Common myeloid progenitor, CD34-positive (primary cell): ENCODE measurements around the gene THAP7.
A peak's percentile ranks its signal among the peaks of the same experiment; 100 is the strongest.
"Not testable (repeated sequence)": the region's sequence is repeated elsewhere in the genome, so short reads cannot be mapped to it uniquely, and the experiment has no call there.

ENCODE experiments used
- CTCF ChIA-PET: fragments of 350-600 bp; sonication (Branson Sonifier 250); formaldehyde crosslinking; loops from one replicate; lab custom pipeline; 2021; ENCODE audit warnings: antibody characterized with exemption; lab: Charles Lee
- POLR2A ChIA-PET: fragments of 350-600 bp; sonication (Branson Sonifier 250); formaldehyde crosslinking; loops from one replicate; lab custom pipeline; 2021; ENCODE audit warnings: antibody characterized with exemption; lab: Charles Lee
- DNase-seq, 3 donors: peaks; one replicate each; pipeline versions ENCODE4 v3.0.0 to v3.0.0-alpha.2; 2013
- H3K27ac ChIP-seq, 2 experiments: 1 replicate in 1 of 2; 2 replicates in 1 of 2; pipeline ENCODE4 v1.7.0; 2013; ENCODE audit warnings: inconsistent platforms in 2 of 2, low read length in 2 of 2, mild to moderate bottlenecking in 2 of 2, low read depth in 1 of 2, moderate library complexity in 1 of 2; ENCODE audit not compliant: severe bottlenecking in 2 of 2, insufficient read depth in 1 of 2, poor library complexity in 1 of 2
- H3K27me3 ChIP-seq, 5 experiments: replicated peaks in 2 of 5; 1 replicate in 3 of 5; 2 replicates in 2 of 5; pipeline versions ENCODE4 v1.6.1 to v1.7.0; 2013; ENCODE audit warnings: low read length in 4 of 5, mild to moderate bottlenecking in 2 of 5, moderate library complexity in 2 of 5, inconsistent platforms in 1 of 5; ENCODE audit not compliant: insufficient read depth in 5 of 5, control insufficient read depth in 4 of 5
- H3K36me3 ChIP-seq, 4 experiments: 1 replicate in 2 of 4; 2 replicates in 2 of 4; pipeline versions ENCODE4 v1.6.1 to v1.7.0; 2013; ENCODE audit warnings: low read length in 3 of 4, control low read depth in 1 of 4, mild to moderate bottlenecking in 1 of 4; ENCODE audit not compliant: control insufficient read depth in 4 of 4, insufficient read depth in 4 of 4
- H3K4me1 ChIP-seq, 4 experiments: 1 replicate in 3 of 4; 2 replicates in 1 of 4; pipeline versions ENCODE4 v1.6.1 to v1.7.1; 2013; ENCODE audit warnings: low read length in 3 of 4, mild to moderate bottlenecking in 3 of 4, control low read depth in 1 of 4, inconsistent platforms in 1 of 4, moderate library complexity in 1 of 4; ENCODE audit not compliant: control insufficient read depth in 4 of 4, insufficient read depth in 4 of 4; ENCODE audit errors: control extremely low read depth in 1 of 4
- H3K4me3 ChIP-seq, 7 experiments: 1 replicate in 4 of 7; 2 replicates in 3 of 7; pipeline versions ENCODE4 v1.5.1 to v1.7.0; 2013; ENCODE audit warnings: mild to moderate bottlenecking in 7 of 7, low read length in 6 of 7, moderate library complexity in 6 of 7, inconsistent platforms in 2 of 7, low read depth in 2 of 7, control low read depth in 1 of 7; ENCODE audit not compliant: insufficient read depth in 4 of 7, control insufficient read depth in 1 of 7; ENCODE audit errors: extremely low read depth in 1 of 7
- H3K9me3 ChIP-seq, 5 experiments: 1 replicate in 4 of 5; 2 replicates in 1 of 5; pipeline versions ENCODE4 v1.6.1 to v1.7.1; 2013; ENCODE audit warnings: low read length in 4 of 5, mild to moderate bottlenecking in 2 of 5, inconsistent platforms in 1 of 5, low read depth in 1 of 5, moderate library complexity in 1 of 5; ENCODE audit not compliant: control insufficient read depth in 4 of 5, insufficient read depth in 2 of 5; ENCODE audit errors: control extremely low read depth in 1 of 5
- WGBS: methylation state at CpG from one replicate; pipeline ENCODE4 v1.1.5; 2013; ENCODE audit not compliant: insufficient coverage; 5-methylcytosine and 5-hydroxymethylcytosine counted together

The THAP7 gene

GRCh38 chr22:21045585-21046294 lies 43.8 kb upstream of the THAP7 start, which contains the start of gene LRRC74B:
LRRC74B (plus strand) TSS chr22:21045946; CDS start chr22:21045987, 41 bp downstream.
- Histone ChIP-seq H3K4me3 (peak within 1 kb of the TSS in 6 of 7 experiments; percentile 30 to 71 (median 49)), H3K4me1 (peaks cover 0 to 27% (median 21%) of the 10 kb centered on the region in 4 experiments), H3K27ac (no peak within 1 kb of the TSS), H3K36me3 (no peaks in the 10 kb centered on the region), H3K27me3 (peaks cover 0 to 10% (median 0%) of the 10 kb centered on the region in 5 experiments), H3K9me3 (no peaks in the 10 kb centered on the region)
- 1% methylated on average over 40 of the region's 47 CpGs for WGBS
- ChIA-PET CTCF (interaction anchor here (1.5 to 1.9 kb wide), 2 partner anchors 8 to 56 kb away, joined by 4 to 5 read pairs; no protein-coding TSS in a partner anchor), POLR2A (interaction anchor here (0.5 kb wide), 1 partner anchor 9 kb away, joined by 4 read pairs; no protein-coding TSS in a partner anchor)
- peak; percentile 68 to 84 (median 81) for DNase-seq

- CTCF ChIA-PET: interaction anchor here (1.5 to 1.9 kb wide), 2 partner anchors 42 to 56 kb away, joined by 4 to 5 read pairs; no protein-coding TSS in a partner anchor
- H3K27ac ChIP-seq: no peak overlapping the region
Measured at GRCh38 chr22:21044931-21045584, 43.1 kb upstream of the THAP7 start.

GRCh38 chr22:21043860-21044535 lies 42.1 kb upstream of the THAP7 start:
- 93% methylated on average over 9 of the region's 15 CpGs for WGBS
- no peak for DNase-seq
- H3K9me3 ChIP-seq: no peaks in the 10 kb centered on the region
- no peak overlapping the region for H3K4me3 ChIP-seq
- CTCF ChIA-PET: interaction anchor here (0.8 to 1.9 kb wide), 4 partner anchors 20 to 58 kb away, joined by 3 to 5 read pairs (median 4); no protein-coding TSS in a partner anchor
- no peak overlapping the region for H3K27ac ChIP-seq
- POLR2A ChIA-PET: no interaction called here
- no peaks in the 10 kb centered on the region for H3K36me3 ChIP-seq
- H3K4me1 ChIP-seq: peaks cover 0 to 27% (median 21%) of the 10 kb centered on the region in 4 experiments
- peaks cover 0 to 10% (median 0%) of the 10 kb centered on the region in 5 experiments for H3K27me3 ChIP-seq

More at GRCh38 chr22:21044931-21045584, 43.1 kb upstream of the THAP7 start:
- H3K27me3 ChIP-seq: peaks cover 0 to 10% (median 0%) of the 10 kb centered on the region in 5 experiments
- H3K4me1 ChIP-seq: peaks cover 0 to 27% (median 21%) of the 10 kb centered on the region in 4 experiments
- peak overlapping the region in 5 of 7 experiments; percentile 30 to 71 (median 43) for H3K4me3 ChIP-seq
- no peaks in the 10 kb centered on the region for H3K9me3 ChIP-seq
- 12% methylated on average over 11 of the region's 15 CpGs for WGBS
- DNase-seq: peak; percentile 34 to 86 (median 84)
- H3K36me3 ChIP-seq: no peaks in the 10 kb centered on the region
- POLR2A ChIA-PET: interaction anchor here (0.5 kb wide), 1 partner anchor 8 kb away, joined by 4 read pairs; no protein-coding TSS in a partner anchor

- 100% methylated on average over 4 of the region's 6 CpGs for WGBS
- Histone ChIP-seq H3K9me3 (no peaks in the 10 kb centered on the region), H3K4me3 (no peak overlapping the region), H3K36me3 (no peaks in the 10 kb centered on the region), H3K27ac (no peak overlapping the region), H3K27me3 (peaks cover 0 to 10% (median 0%) of the 10 kb centered on the region in 5 experiments), H3K4me1 (peaks cover 0 to 27% (median 21%) of the 10 kb centered on the region in 4 experiments)
- ChIA-PET CTCF (interaction anchor here (0.8 to 1.9 kb wide), 3 partner anchors 20 to 40 kb away, joined by 3 to 4 read pairs (median 3); no protein-coding TSS in a partner anchor), POLR2A (no interaction called here)
- DNase-seq: peak in 2 of 3 donors; percentile 13 to 15
Measured at GRCh38 chr22:21042978-21043859, 41.3 kb upstream of the THAP7 start.

- CTCF ChIA-PET: no interaction called here
- WGBS: 97% methylated on average over 4 of the region's 4 CpGs
Measured at GRCh38 chr22:21041937-21042336, 40.0 kb upstream of the THAP7 start.

GRCh38 chr22:21039158-21039557 lies 37.2 kb upstream of the THAP7 start:
- H3K4me1 ChIP-seq, H3K9me3 ChIP-seq, H3K36me3 ChIP-seq, POLR2A ChIA-PET, H3K27me3 ChIP-seq, DNase-seq, H3K27ac ChIP-seq, H3K4me3 ChIP-seq: not testable (repeated sequence)
- CTCF ChIA-PET: interaction anchor here (2.3 kb wide), 1 partner anchor 18 kb away, joined by 8 read pairs; no protein-coding TSS in a partner anchor
- 91% methylated on average over 4 of the region's 5 CpGs for WGBS

More at GRCh38 chr22:21041937-21042336, 40.0 kb upstream of the THAP7 start:
- Histone ChIP-seq H3K27me3 (peaks cover 0 to 7% (median 0%) of the 10 kb centered on the region in 5 experiments), H3K4me1 (peaks cover 0 to 27% (median 21%) of the 10 kb centered on the region in 4 experiments), H3K9me3 (no peaks in the 10 kb centered on the region), H3K27ac (no peak overlapping the region), H3K4me3 (no peak overlapping the region), H3K36me3 (no peaks in the 10 kb centered on the region)
- POLR2A ChIA-PET: no interaction called here
- no peak for DNase-seq
